ENCODE measurements around the gene ABCA6.

The ABCA6 gene

GRCh38 chr17:69044371-69044770 lies 97.3 kb downstream of the ABCA6 start:
- TF ChIP-seq CTCF (IDR thresholded peaks at IDR 0.05; ENCODE audit: extremely low read depth, insufficient read depth, missing control alignments): no peak
- in situ Hi-C loops (cut with MboI; ENCODE audit: low pct_unique_long_range_greater_than_20kb, low sequenced_read_pairs, unreplicated experiment): no loop called here
- DNase-seq (ENCODE audit: low spot score): no peak

GRCh38 chr17:69043098-69043734 lies 98.5 kb downstream of the ABCA6 start:
- TF ChIP-seq CTCF (IDR thresholded peaks at IDR 0.05; ENCODE audit: extremely low read depth, insufficient read depth, missing control alignments): no peak
- no peak for DNase-seq (ENCODE audit: low spot score)
- in situ Hi-C loops (cut with MboI; ENCODE audit: low pct_unique_long_range_greater_than_20kb, low sequenced_read_pairs, unreplicated experiment): no loop called here

GRCh38 chr17:69042308-69042707 lies 99.4 kb downstream of the ABCA6 start:
- no peak for DNase-seq (ENCODE audit: low spot score)
- in situ Hi-C loops (cut with MboI; ENCODE audit: low pct_unique_long_range_greater_than_20kb, low sequenced_read_pairs, unreplicated experiment): no loop called here
- TF ChIP-seq CTCF (IDR thresholded peaks at IDR 0.05; ENCODE audit: extremely low read depth, insufficient read depth, missing control alignments): no peak

- TF ChIP-seq CTCF (IDR thresholded peaks at IDR 0.05; ENCODE audit: extremely low read depth, insufficient read depth, missing control alignments): no peak
- in situ Hi-C loops (cut with MboI; ENCODE audit: low pct_unique_long_range_greater_than_20kb, low sequenced_read_pairs, unreplicated experiment): no loop called here
- DNase-seq (ENCODE audit: low spot score): no peak
These were observed 109.9 kb downstream of the ABCA6 start for GRCh38 chr17:69031839-69032238.

- in situ Hi-C loops (cut with MboI; ENCODE audit: low pct_unique_long_range_greater_than_20kb, low sequenced_read_pairs, unreplicated experiment): no loop called here
- no peak for DNase-seq (ENCODE audit: low spot score)
These were observed 111.5 kb downstream of the ABCA6 start for GRCh38 chr17:69030169-69030568.

More at GRCh38 chr17:69030169-69030568, 111.5 kb downstream of the ABCA6 start:
- TF ChIP-seq CTCF (IDR thresholded peaks at IDR 0.05; ENCODE audit: extremely low read depth, insufficient read depth, missing control alignments): no peak

All from GM13977 (cell line).